ENCODE measurements around the gene S1PR5. TPM values are rescaled to one million over a fixed set of nuclear protein-coding genes. Genes with fewer than 3 reads are reported as not detected.

The S1PR5 gene
- total and polyA plus RNA-seq, 9 of the 15 experiments (the other 6 are each of a cell fraction or from before 2014, with no cell fraction given): 0.03 to 0.54 (median 0.35) TPM; not detected in 4

DNA sequence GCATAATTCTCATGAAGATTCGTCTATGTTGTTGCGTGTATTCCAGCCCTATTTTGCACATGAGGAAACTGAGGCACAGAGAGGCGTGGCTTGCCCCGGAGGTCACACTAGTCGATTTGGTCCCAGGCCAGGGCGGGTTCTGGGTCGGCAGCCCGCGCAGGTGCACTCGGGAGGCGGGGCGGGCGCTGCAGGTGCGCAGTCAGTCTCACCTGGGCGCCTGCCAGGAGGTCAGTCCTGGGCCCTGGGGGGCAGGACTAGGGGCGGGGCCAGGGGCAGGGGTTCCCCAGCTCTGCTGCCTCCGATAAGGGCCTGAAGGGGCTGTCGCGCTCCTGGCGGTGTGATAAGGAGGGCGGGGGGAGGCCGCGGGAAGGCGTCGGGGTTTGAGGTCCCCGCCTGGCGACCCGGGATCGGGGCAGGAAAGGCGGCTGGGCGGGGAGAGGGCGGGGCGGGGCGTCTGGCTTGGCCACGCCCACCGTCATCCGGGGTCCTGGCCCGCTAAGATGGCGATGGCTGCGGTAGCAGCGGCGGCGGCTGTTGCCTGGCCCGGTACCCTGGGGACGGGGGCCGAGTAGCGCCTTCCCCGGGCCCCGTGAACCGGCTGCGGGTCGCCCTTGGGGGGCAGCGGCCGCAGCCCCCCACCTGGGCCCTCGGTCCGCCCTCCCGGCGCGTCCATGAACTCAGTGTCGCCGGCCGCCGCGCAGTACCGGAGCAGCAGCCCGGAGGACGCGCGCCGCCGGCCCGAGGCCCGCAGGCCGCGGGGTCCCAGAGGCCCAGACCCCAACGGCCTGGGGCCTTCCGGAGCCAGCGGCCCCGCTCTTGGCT is 26.4 kb upstream of the S1PR5 start, which contains the start of gene ATG4D (continued):
- TF ChIP-seq, protein P1, sequence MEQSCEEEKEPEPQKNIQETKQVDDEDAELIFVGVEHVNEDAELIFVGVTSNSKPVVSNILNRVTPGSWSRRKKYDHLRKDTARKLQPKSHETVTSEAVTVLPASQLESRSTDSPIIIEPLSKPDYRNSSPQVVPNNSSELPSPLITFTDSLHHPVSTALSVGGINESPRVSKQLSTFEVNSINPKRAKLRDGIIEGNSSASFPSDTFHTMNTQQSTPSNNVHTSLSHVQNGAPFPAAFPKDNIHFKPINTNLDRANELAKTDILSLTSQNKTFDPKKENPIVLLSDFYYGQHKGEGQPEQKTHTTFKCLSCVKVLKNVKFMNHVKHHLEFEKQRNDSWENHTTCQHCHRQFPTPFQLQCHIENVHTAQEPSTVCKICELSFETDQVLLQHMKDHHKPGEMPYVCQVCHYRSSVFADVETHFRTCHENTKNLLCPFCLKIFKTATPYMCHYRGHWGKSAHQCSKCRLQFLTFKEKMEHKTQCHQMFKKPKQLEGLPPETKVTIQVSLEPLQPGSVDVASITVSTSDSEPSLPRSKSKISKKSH (CRISPR knock-in tag; IDR thresholded peaks at IDR 0.05): no peak
- TF ChIP-seq HLTF (IDR thresholded peaks at IDR 0.05) (0 out of 2 replicates have a peak, but pooled peaks have one; percentile 27), ZNF263 (CRISPR knock-in tag; IDR thresholded peaks at IDR 0.05; ENCODE audit: borderline replicate concordance) (peak; percentile 56; the same call in 1 of the 2 replicates), ZNF507 (tag; conservative IDR thresholded peaks at IDR 0.05) (no peak), XRCC3 (IDR thresholded peaks at IDR 0.05) (no peak), ZNF551 (CRISPR knock-in tag; IDR thresholded peaks at IDR 0.05) (no peak), TAF9B (IDR thresholded peaks at IDR 0.05; ENCODE audit: partially characterized antibody) (no peak), NR2C1 (IDR thresholded peaks at IDR 0.05) (no peak), NR2C1 (tag; IDR thresholded peaks at IDR 0.05) (no peak), GTF2E2 (tag; IDR thresholded peaks at IDR 0.05) (peak; percentile 81; the same call in 1 of the 2 replicates)
- TF ChIP-seq, protein P2, sequence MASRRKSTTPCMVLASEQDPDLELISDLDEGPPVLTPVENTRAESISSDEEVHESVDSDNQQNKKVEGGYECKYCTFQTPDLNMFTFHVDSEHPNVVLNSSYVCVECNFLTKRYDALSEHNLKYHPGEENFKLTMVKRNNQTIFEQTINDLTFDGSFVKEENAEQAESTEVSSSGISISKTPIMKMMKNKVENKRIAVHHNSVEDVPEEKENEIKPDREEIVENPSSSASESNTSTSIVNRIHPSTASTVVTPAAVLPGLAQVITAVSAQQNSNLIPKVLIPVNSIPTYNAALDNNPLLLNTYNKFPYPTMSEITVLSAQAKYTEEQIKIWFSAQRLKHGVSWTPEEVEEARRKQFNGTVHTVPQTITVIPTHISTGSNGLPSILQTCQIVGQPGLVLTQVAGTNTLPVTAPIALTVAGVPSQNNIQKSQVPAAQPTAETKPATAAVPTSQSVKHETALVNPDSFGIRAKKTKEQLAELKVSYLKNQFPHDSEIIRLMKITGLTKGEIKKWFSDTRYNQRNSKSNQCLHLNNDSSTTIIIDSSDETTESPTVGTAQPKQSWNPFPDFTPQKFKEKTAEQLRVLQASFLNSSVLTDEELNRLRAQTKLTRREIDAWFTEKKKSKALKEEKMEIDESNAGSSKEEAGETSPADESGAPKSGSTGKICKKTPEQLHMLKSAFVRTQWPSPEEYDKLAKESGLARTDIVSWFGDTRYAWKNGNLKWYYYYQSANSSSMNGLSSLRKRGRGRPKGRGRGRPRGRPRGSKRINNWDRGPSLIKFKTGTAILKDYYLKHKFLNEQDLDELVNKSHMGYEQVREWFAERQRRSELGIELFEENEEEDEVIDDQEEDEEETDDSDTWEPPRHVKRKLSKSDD (conservative IDR thresholded peaks at IDR 0.05; ENCODE audit: low read length): no peak
- TF ChIP-seq, protein P3, sequence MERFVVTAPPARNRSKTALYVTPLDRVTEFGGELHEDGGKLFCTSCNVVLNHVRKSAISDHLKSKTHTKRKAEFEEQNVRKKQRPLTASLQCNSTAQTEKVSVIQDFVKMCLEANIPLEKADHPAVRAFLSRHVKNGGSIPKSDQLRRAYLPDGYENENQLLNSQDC (CRISPR knock-in tag; IDR thresholded peaks at IDR 0.05): no peak
- TF ChIP-seq, protein P4, sequence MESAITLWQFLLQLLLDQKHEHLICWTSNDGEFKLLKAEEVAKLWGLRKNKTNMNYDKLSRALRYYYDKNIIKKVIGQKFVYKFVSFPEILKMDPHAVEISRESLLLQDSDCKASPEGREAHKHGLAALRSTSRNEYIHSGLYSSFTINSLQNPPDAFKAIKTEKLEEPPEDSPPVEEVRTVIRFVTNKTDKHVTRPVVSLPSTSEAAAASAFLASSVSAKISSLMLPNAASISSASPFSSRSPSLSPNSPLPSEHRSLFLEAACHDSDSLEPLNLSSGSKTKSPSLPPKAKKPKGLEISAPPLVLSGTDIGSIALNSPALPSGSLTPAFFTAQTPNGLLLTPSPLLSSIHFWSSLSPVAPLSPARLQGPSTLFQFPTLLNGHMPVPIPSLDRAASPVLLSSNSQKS (CRISPR knock-in tag; IDR thresholded peaks at IDR 0.05): no peak
- TF ChIP-seq, protein P5, sequence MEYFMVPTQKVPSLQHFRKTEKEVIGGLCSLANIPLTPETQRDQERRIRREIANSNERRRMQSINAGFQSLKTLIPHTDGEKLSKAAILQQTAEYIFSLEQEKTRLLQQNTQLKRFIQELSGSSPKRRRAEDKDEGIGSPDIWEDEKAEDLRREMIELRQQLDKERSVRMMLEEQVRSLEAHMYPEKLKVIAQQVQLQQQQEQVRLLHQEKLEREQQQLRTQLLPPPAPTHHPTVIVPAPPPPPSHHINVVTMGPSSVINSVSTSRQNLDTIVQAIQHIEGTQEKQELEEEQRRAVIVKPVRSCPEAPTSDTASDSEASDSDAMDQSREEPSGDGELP (CRISPR knock-in tag; IDR thresholded peaks at IDR 0.05; ENCODE audit: borderline replicate concordance): peak; percentile 87
- TF ChIP-seq, protein P6, sequence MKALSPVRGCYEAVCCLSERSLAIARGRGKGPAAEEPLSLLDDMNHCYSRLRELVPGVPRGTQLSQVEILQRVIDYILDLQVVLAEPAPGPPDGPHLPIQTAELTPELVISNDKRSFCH (CRISPR knock-in tag; IDR thresholded peaks at IDR 0.05): no peak
- TF ChIP-seq, protein P6 (tag; IDR thresholded peaks at IDR 0.05): 0 out of 2 replicates have a peak, but pooled peaks have one; percentile 41
- TF ChIP-seq, protein P7, sequence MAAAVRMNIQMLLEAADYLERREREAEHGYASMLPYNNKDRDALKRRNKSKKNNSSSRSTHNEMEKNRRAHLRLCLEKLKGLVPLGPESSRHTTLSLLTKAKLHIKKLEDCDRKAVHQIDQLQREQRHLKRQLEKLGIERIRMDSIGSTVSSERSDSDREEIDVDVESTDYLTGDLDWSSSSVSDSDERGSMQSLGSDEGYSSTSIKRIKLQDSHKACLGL (CRISPR knock-in tag; IDR thresholded peaks at IDR 0.05; ENCODE audit: borderline replicate concordance, poor library complexity, severe bottlenecking): no peak

Measured in K562 (cell line).